OCI-M2 (cell line): ENCODE measurements around the gene RFC2.
A peak's percentile ranks its signal among the peaks of the same experiment; 100 is the strongest.

ENCODE experiments used
- DNase-seq: peaks from one replicate; lab custom pipeline; 2025; ENCODE audit not compliant: unreplicated experiment; lab: John Stamatoyannopoulos, UW

RFC2 gene

GRCh38 chr7:74254129-74254857, at the start of gene RFC2:
RFC2 (minus strand) TSS chr7:74254399; CDS start chr7:74254383, 16 bp downstream.
- no peak for DNase-seq

GRCh38 chr7:74302745-74303221, 48.6 kb upstream of the RFC2 start:
- DNase-seq = no peak

- DNase-seq = no peak
Observed at GRCh38 chr7:74300926-74301325, 46.7 kb upstream of the RFC2 start.

- no peak for DNase-seq
Observed at GRCh38 chr7:74299401-74299800, 45.2 kb upstream of the RFC2 start.

DNA sequence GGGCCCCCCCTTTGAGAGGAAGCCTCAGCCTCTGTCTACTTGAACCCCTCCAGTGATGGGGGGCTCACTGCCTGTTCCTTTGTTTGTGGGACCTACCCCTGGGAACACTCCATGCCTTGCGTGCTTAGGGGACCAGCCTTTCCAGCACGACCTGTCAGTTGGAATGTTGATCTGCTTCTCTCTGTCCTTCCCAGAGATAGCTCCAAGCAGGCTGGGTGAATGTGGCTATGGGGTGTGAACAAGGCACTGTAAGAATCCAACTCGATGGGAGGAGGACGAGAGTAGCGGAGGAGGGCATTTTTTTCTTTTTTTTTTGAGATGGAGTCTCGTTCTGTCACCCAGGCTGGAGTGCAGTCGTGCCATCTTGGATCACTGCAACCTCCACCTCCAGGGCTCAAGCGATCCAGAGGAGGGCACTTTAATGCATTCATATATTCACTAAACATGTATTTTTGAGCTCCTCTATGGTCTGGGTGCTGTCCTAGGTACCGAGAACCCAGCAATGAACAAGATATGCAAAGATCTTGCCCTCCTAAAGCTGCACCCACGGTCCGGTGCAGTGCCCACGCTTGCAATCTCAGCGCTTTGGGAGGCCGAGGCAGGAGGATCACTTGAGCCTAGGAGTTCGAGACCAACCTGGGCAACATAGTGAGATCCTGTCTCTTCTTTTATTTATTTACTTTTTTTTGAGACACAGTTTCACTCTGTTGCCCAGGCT, 43.5 kb upstream of the RFC2 start:
- no peak for DNase-seq

GRCh38 chr7:74294191-74294998, 40.2 kb upstream of the RFC2 start:
- no peak for DNase-seq

- no peak for DNase-seq
Observed at GRCh38 chr7:74293577-74293908, 39.3 kb upstream of the RFC2 start.

GRCh38 chr7:74292757-74293576, 38.8 kb upstream of the RFC2 start:
- DNase-seq = no peak

- DNase-seq = no peak
Observed at GRCh38 chr7:74291535-74291934, 37.3 kb upstream of the RFC2 start.

DNA sequence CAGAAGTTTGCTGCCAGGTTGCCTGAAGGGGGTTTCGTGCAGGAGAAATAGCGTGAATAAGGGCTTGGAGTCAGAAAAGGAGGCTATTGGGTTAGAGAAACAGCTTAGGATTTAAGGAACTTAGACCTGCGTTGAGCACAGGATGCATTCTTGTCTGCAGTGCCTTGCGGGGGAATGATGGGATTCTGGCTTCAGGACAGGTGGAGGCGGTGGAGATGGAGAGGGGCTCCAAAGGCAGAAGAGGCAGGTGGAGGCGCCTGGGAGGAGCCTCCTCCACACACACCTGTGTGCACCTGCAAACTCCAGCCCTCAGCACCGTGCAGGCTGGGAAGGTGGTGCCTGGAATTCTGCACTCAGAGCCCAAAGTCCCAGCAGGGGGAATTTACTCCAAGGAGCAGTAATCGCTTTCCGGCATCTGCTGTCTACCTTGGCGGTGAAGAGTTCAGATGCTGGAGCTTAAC, 36.8 kb upstream of the RFC2 start:
- DNase-seq = no peak

GRCh38 chr7:74290553-74290950, 36.4 kb upstream of the RFC2 start:
- DNase-seq = no peak

GRCh38 chr7:74289659-74290552, 35.7 kb upstream of the RFC2 start:
- DNase-seq = no peak

DNA sequence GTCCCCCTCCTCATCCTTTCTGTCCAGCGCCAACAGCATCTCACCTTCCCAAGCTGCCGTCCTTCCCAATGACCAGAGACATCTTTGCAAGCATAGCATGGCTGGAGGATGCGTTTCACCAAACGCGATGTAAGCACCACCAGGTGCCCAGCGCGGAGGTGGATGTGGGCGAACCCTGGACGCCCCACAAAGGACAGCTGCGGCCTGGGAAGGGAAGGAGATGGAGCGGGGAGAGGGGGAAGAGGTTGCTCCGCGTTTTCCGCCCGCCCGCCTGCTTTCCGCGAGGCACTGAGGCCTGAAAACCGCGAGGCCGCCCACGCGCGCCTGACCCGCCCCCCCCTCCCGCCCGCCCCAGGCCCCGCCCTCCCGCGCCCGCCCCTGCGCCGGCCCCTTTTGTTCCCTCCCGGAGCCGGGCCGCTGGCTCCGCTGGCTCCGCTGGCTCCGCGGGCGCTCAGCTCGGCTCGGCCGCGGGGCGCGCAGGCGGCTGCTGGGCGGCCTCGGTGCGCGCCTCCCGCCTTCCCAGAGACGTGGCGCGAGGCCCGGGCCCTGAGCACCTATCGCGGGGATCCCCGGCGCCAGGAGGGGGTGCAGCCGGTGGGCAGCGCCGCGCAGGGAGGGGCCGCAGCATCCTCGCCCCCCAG, 34.9 kb upstream of the RFC2 start, which contains the start of gene CLIP2:
TSS of gene CLIP2 (plus strand) at position 390 of the 641 bp plus-strand sequence. CDS start 28,140 bp downstream, outside the sequence.
- DNase-seq = no peak

DNA sequence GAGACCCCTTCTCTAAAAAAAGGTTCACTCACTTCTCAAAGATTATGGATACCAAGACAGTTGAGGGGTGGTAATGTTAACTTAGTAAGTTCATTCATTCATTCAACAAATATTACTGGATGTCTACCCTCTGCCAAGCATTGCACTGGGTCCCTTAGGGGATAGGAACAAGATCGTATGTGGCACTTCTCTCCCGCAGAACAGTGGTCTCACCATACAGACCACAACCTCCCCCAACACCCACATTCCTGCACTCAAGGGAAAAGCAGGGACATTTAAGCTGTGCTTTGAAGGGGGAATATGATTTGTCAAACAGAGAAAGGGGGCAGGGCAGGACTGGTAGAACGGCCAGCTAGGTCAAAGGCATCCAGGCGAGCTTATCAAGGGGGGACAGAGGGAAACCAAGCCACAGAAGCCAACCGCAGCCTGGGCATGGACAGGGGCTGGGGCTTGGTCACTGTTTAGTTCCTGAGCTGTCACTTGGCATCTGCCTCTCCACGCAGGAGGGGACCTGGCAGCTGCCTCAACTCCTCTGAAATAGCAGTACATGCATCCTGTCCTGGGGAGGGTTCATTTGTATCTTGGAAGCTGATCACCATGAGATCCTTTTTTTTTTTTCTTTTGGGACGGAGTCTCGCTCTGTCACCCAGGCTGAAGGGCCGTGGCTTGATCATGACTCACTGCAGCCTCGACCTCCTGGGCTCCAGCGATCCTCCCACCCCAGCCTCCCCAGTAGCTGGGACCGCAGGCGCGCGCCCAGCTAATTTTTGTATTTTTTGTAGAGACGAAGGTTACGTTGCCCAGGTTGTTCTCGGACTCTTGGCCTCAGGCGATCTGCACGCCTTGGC, 34.1 kb upstream of the RFC2 start:
- DNase-seq = peak; percentile 48

DNA sequence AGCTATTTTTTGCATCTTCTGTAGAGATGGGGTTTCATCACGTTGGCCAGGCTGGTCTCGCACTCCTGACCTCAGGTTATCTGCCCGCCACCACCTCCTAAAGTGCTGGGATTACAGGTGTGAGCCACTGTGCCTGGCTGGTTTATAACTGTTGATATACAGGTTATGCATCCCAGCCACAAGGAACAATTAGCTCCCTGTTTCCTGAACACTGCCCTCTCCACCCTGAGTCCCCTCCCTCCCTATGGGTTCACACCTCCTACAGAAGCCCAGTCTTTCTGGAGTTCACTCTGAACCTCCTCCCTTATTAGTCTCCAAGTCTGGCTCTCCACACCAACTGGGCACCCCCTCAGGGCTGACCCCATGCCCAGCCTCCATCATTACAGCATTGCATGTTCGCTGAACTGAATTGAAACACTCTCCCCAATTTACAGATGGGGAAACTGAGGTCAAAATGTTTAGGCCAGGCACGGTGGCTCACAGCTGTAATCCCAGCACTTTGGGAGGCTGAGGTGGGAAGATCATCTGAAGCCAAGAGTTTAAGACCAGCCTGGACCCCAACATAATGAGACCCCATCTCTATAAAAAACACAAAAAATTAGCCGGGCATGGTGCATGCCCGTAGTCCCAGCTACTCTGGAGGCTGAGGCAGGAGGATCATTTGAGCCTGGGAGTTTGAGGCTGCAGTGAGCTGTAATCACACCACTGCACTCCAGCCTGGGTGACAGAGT, 33.3 kb upstream of the RFC2 start:
- DNase-seq = no peak

- DNase-seq = no peak
Observed at GRCh38 chr7:74286131-74286530, 31.9 kb upstream of the RFC2 start.

GRCh38 chr7:74284781-74285259, 30.6 kb upstream of the RFC2 start:
- no peak for DNase-seq
